Urothelium cell line (cell line): Measurements from ENCODE around the gene AMZ2.
"Not testable (repeated sequence)": the region's sequence is repeated elsewhere in the genome, so short reads cannot be mapped to it uniquely, and the experiment has no call there.

ENCODE experiments used
- DNase-seq: peaks from one replicate; pipeline ENCODE4 v3.0.0; 2011; ENCODE audit warnings: low spot score, mixed read lengths
- FAIRE-seq: peaks from 2 replicates; lab custom pipeline; 2011; peaks lifted over from hg19 to GRCh38; lab: Jason Lieb, UNC

AMZ2 gene

GRCh38 chr17:68247445-68248198, at the start of gene AMZ2:
Gene AMZ2, plus strand, starts transcription at chr17:68248043. Its CDS starts 2,145 bp downstream, at chr17:68250188.
- DNase-seq (peak; percentile 99), FAIRE-seq (peak; percentile 99)

- FAIRE-seq: peak; percentile 20
- DNase-seq: no peak
Observed at GRCh38 chr17:68198931-68199836, 48.7 kb upstream of the AMZ2 start.

- no peak for FAIRE-seq
- no peak for DNase-seq
Observed at GRCh38 chr17:68199837-68200688, 47.8 kb upstream of the AMZ2 start.

- peak; percentile 91 for FAIRE-seq
Observed at GRCh38 chr17:68200689-68201417, 47.0 kb upstream of the AMZ2 start.

GRCh38 chr17:68201418-68201771, 46.4 kb upstream of the AMZ2 start:
- DNase-seq: not testable (repeated sequence)

More at GRCh38 chr17:68200689-68201417, 47.0 kb upstream of the AMZ2 start:
- DNase-seq: peak; percentile 84

GRCh38 chr17:68202321-68202720, 45.5 kb upstream of the AMZ2 start:
- not testable (repeated sequence) for FAIRE-seq, DNase-seq

More at GRCh38 chr17:68201418-68201771, 46.4 kb upstream of the AMZ2 start:
- not testable (repeated sequence) for FAIRE-seq

- peak; percentile 39 for DNase-seq
- FAIRE-seq: no peak
Observed at GRCh38 chr17:68204736-68205135, 43.1 kb upstream of the AMZ2 start.

- peak; percentile 94 for DNase-seq
- no peak for FAIRE-seq
Observed at GRCh38 chr17:68205251-68205807, 42.5 kb upstream of the AMZ2 start.

GRCh38 chr17:68205808-68206720, 41.8 kb upstream of the AMZ2 start:
- peak; percentile 84 for FAIRE-seq
- peak; percentile 56 for DNase-seq

GRCh38 chr17:68207651-68208253, 40.1 kb upstream of the AMZ2 start:
- DNase-seq (no peak), FAIRE-seq (no peak)

GRCh38 chr17:68208651-68209050, 39.2 kb upstream of the AMZ2 start:
- FAIRE-seq, DNase-seq: not testable (repeated sequence)

GRCh38 chr17:68209191-68209900, 38.5 kb upstream of the AMZ2 start:
- not testable (repeated sequence) for DNase-seq, FAIRE-seq

- no peak for FAIRE-seq
- DNase-seq: no peak
Observed at GRCh38 chr17:68210570-68211315, 37.1 kb upstream of the AMZ2 start.

GRCh38 chr17:68213428-68214411, 34.1 kb upstream of the AMZ2 start:
- not testable (repeated sequence) for FAIRE-seq, DNase-seq

- not testable (repeated sequence) for DNase-seq, FAIRE-seq
Observed at GRCh38 chr17:68215453-68215852, 32.4 kb upstream of the AMZ2 start.

GRCh38 chr17:68219429-68219828, 28.4 kb upstream of the AMZ2 start:
- FAIRE-seq, DNase-seq: not testable (repeated sequence)
